ENCODE measurements around the gene PCDHB5.

DNA sequence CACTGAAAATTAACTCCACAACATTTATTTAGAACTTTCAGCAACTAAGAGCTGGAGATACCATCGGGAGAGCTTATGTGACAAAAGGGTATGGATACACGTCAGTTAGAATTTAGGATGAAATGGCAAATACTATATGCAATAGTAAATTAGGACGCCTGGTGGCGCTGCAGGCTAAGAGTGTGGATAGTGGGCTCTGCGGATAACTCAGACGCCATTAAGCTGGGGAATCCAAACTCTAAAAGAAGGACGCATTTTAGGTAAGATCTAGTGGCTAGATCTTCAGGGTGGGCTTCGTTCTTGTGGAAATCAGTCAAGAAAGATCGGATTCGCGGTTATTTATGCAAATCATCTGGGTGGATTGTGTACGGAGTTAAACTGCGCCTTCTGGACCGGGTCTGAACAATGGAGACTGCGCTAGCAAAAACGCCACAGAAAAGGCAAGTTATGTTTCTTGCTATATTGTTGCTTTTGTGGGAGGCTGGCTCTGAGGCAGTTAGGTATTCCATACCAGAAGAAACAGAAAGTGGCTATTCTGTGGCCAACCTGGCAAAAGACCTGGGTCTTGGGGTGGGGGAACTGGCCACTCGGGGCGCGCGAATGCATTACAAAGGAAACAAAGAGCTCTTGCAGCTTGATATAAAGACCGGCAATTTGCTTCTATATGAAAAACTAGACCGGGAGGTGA, at the start of gene PCDHB5:
- TF ChIP-seq, protein P1, sequence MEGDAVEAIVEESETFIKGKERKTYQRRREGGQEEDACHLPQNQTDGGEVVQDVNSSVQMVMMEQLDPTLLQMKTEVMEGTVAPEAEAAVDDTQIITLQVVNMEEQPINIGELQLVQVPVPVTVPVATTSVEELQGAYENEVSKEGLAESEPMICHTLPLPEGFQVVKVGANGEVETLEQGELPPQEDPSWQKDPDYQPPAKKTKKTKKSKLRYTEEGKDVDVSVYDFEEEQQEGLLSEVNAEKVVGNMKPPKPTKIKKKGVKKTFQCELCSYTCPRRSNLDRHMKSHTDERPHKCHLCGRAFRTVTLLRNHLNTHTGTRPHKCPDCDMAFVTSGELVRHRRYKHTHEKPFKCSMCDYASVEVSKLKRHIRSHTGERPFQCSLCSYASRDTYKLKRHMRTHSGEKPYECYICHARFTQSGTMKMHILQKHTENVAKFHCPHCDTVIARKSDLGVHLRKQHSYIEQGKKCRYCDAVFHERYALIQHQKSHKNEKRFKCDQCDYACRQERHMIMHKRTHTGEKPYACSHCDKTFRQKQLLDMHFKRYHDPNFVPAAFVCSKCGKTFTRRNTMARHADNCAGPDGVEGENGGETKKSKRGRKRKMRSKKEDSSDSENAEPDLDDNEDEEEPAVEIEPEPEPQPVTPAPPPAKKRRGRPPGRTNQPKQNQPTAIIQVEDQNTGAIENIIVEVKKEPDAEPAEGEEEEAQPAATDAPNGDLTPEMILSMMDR (IDR thresholded peaks at IDR 0.05 in 8 of 11, conservative IDR thresholded peaks at IDR 0.05 in 3 of 11) = peak in 5 of 11 experiments; percentile 11 to 39 (median 28)
- TF ChIP-seq POLR2AphosphoS5 (IDR thresholded peaks at IDR 0.05) = no peak

Measured in spleen (tissue), 7 donors.